B cell (primary cell): Measurements from ENCODE around the gene TMEM214. TPM values are rescaled to one million over a fixed set of nuclear protein-coding genes. Genes with fewer than 3 reads are reported as not detected.

ENCODE experiments used
- ATAC-seq: fragments of 200-7000 bp; cut with Tn5 transposase; one replicate; pipeline ENCODE4 v1.10.0; 2021; ENCODE audit warnings: low read depth, mild to moderate bottlenecking, moderate number of reproducible peaks, moderate library complexity
- CTCF ChIA-PET: fragments of 350-600 bp; sonication (Branson Sonifier 250); formaldehyde crosslinking; loops from one replicate; lab custom pipeline; 2021; ENCODE audit warnings: antibody characterized with exemption, inconsistent platforms; lab: Charles Lee
- POLR2A ChIA-PET: fragments of 350-600 bp; sonication (Branson Sonifier 250); formaldehyde crosslinking; loops from one replicate; lab custom pipeline; 2021; ENCODE audit warnings: antibody characterized with exemption; lab: Charles Lee
- DNase-seq: peaks from one replicate; pipeline ENCODE4 v3.0.0; 2013
- H2AFZ ChIP-seq: 2 replicates; pipeline ENCODE4 v1.6.1; 2012; ENCODE audit warnings: mild to moderate bottlenecking, low read depth, low read length; ENCODE audit not compliant: insufficient read depth, poor library complexity, severe bottlenecking
- H3K27ac ChIP-seq, 2 donors: 1 replicate in 1 of 2; 2 replicates in 1 of 2; pipeline ENCODE4 v1.5.1; 2012 to 2013; ENCODE audit warnings: low read length in 2 of 2, mild to moderate bottlenecking in 2 of 2, moderate library complexity in 1 of 2
- H3K27me3 ChIP-seq, 4 experiments: fragments of 200-600 bp in 1 of 4; sonication (generic) in 1 of 4; replicated peaks in 1 of 4; 1 replicate in 2 of 4; 2 replicates in 2 of 4; pipeline versions ENCODE4 v1.6.1 to v1.7.0; 2013 to 2016; ENCODE audit warnings: low read length in 3 of 4, mild to moderate bottlenecking in 2 of 4, mixed read lengths in 1 of 4, moderate library complexity in 1 of 4; ENCODE audit not compliant: insufficient read depth in 4 of 4, control insufficient read depth in 3 of 4; ENCODE audit errors: control extremely low read depth in 1 of 4
- H3K36me3 ChIP-seq, 2 experiments: replicated peaks in 1 of 2; 1 replicate in 1 of 2; 2 replicates in 1 of 2; pipeline versions ENCODE4 v1.6.1 to v1.7.1; 2013; ENCODE audit warnings: low read length in 1 of 2; ENCODE audit not compliant: insufficient read depth in 2 of 2, control insufficient read depth in 1 of 2; ENCODE audit errors: control extremely low read depth in 1 of 2, extremely low read depth in 1 of 2
- H3K4me1 ChIP-seq, 2 donors: fragments of 200-600 bp in 1 of 2; sonication (generic) in 1 of 2; 1 replicate in 1 of 2; 2 replicates in 1 of 2; pipeline versions ENCODE4 v1.5.1 to v1.6.1; 2013 to 2017; ENCODE audit warnings: low read length in 2 of 2; ENCODE audit not compliant: control insufficient read depth in 2 of 2, insufficient read depth in 2 of 2
- H3K4me2 ChIP-seq: replicated peaks from 2 replicates; pipeline ENCODE3; 2012; ENCODE audit warnings: mild to moderate bottlenecking, low read depth, low read length; ENCODE audit not compliant: poor library complexity, severe bottlenecking
- H3K4me3 ChIP-seq, 5 experiments: fragments of 200-600 bp in 1 of 5; sonication (generic) in 1 of 5; 1 replicate in 3 of 5; 2 replicates in 2 of 5; pipeline versions ENCODE4 v1.5.1 to v1.7.0; 2011 to 2016; ENCODE audit warnings: low read length in 4 of 5, mild to moderate bottlenecking in 4 of 5, low read depth in 2 of 5, control low read depth in 1 of 5, moderate library complexity in 1 of 5; ENCODE audit not compliant: insufficient read depth in 1 of 5; ENCODE audit errors: control extremely low read depth in 1 of 5, extremely low read depth in 1 of 5
- H3K79me2 ChIP-seq: fragments of 200-600 bp; sonication (generic); one replicate; pipeline ENCODE4 v1.6.0; 2016; ENCODE audit warnings: low read length; ENCODE audit not compliant: control insufficient read depth, insufficient read depth
- H3K9ac ChIP-seq: fragments of 200-600 bp; sonication (generic); 2 replicates; pipeline ENCODE4 v1.6.1; 2017; ENCODE audit warnings: mild to moderate bottlenecking, low read length, moderate library complexity
- H3K9me3 ChIP-seq, 3 donors: one replicate each; pipeline versions ENCODE4 v1.6.1 to v1.7.1; 2013; ENCODE audit warnings: low read length in 2 of 3; ENCODE audit not compliant: control insufficient read depth in 2 of 3, insufficient read depth in 1 of 3; ENCODE audit errors: control extremely low read depth in 1 of 3
- H4K20me1 ChIP-seq: 2 replicates; pipeline ENCODE4 v1.6.0; 2012; ENCODE audit warnings: mild to moderate bottlenecking, low read length; ENCODE audit not compliant: insufficient read depth, control insufficient read depth, poor library complexity, severe bottlenecking
- H3K27ac Mint-ChIP-seq: one replicate; pipeline ENCODE4 v1.8.0; 2021; ENCODE audit warnings: mixed read lengths
- H3K27me3 Mint-ChIP-seq: one replicate; pipeline ENCODE4 v1.8.0; 2021; ENCODE audit warnings: mixed read lengths
- H3K4me1 Mint-ChIP-seq: one replicate; pipeline ENCODE4 v1.8.0; 2021; ENCODE audit warnings: mixed read lengths
- H3K4me3 Mint-ChIP-seq: one replicate; pipeline ENCODE4 v1.8.0; 2021; ENCODE audit warnings: mixed read lengths
- H3K9me3 Mint-ChIP-seq: one replicate; pipeline ENCODE4 v1.8.0; 2022; ENCODE audit warnings: mixed read lengths; ENCODE audit not compliant: insufficient read depth
- EZH2 ChIP-seq: IDR thresholded peaks from 2 replicates; pipeline ENCODE4 v1.6.1; 2012; ENCODE audit warnings: borderline replicate concordance, low read depth, mild to moderate bottlenecking, moderate library complexity, low read length; ENCODE audit not compliant: insufficient read depth, poor library complexity, severe bottlenecking
- WGBS: methylation state at CpG from one replicate; pipeline ENCODE4 v1.1.5; 2013; ENCODE audit warnings: missing lambda C conversion rate; ENCODE audit not compliant: insufficient coverage; 5-methylcytosine and 5-hydroxymethylcytosine counted together
- intact Hi-C: fragments of 100-400 bp; cut with micrococcal nuclease; formaldehyde crosslinking; loops from one replicate; pipeline ENCODE4 v1.10.0; 2022
- polyA plus RNA-seq: library from polyadenylated mRNA; depleted of rRNA; stranded (reverse); fragments of >200 nt; gene quantifications from 2 replicates; pipeline ENCODE4 v1.2.3, GENCODE V29; 2012
- total RNA-seq, 2 donors: library from RNA; stranded (reverse); fragments of 120-200 nt in 1 of 2; gene quantifications; 1 replicate in 1 of 2; 2 replicates in 1 of 2; pipeline versions ENCODE4 v1.2.3 to v1.2.4, GENCODE V29; 2013 to 2022
- TF ChIP-seq, protein P1 (sequence below): fragments of 200-600 bp; IDR thresholded peaks from one replicate; pipeline ENCODE4 v1.8.0; 2022; ENCODE audit warnings: antibody characterized with exemption, mild to moderate bottlenecking

TMEM214 gene
- total and polyA plus RNA-seq, 2 donors (not counting 1 experiment from before 2014, with no cell fraction given) = 80.1 to 91.1 TPM

DNA sequence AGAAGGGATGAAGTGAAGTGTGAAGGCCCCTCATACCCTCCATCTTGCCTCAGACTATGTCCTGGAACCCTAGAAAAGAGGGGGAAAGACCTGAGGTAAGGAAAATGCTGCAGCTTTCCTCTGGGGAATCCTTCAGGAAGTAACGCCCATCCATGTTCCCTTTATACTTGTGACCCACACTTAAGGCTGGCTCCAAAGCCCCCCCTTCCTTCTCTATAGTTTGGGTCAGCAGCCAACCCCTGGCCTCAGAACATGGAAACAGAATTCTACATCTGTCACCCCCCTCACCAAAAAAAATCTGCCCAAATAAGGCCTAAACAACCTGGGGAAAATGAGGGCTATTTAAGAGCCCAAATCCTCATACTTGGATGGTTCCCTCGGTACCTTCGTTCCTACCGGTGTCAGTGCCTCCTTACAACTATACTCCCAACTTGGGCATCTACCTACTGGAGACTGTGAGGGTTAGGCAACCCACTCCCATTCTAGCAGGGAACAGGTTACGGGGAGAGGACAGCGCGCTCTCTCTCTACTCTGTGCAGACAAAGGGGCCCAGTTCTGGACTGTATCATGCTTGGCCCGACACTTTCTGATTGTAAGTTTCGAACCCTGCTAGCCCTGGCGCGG, 38.0 kb downstream of the TMEM214 start:
- Histone ChIP-seq H3K4me3 (peak overlapping the region; percentile 79 to 91 (median 88)), H3K4me2 (peak overlapping the region; percentile 90), H3K9ac (peak overlapping the region; percentile 83), H4K20me1 (peaks cover 17% of the 10 kb centered on the region), H3K9me3 (no peaks in the 10 kb centered on the region), H3K4me1 (peaks cover 33 to 41% of the 10 kb centered on the region in 2 donors), H3K27me3 (no peaks in the 10 kb centered on the region), H3K27ac (peak overlapping the region; percentile 64 to 87), H3K79me2 (peaks cover 39% of the 10 kb centered on the region), H3K36me3 (peaks cover 6 to 32% of the 10 kb centered on the region in 2 experiments), H2AFZ (peak overlapping the region; percentile 82)
- Mint-ChIP-seq H3K27me3 (no peaks in the 10 kb centered on the region), H3K9me3 (no peaks in the 10 kb centered on the region), H3K27ac (peak overlapping the region; percentile 95), H3K4me1 (peaks cover 58% of the 10 kb centered on the region), H3K4me3 (peak overlapping the region; percentile 99)
- DNase-seq = no peak
- 4% methylated on average over 10 of the region's 11 CpGs for WGBS
- ChIA-PET POLR2A (interaction anchor here (0.8 to 3.4 kb wide), 6 partner anchors 11 to 141 kb away, joined by 3 to 48 read pairs (median 5); partner anchors contain the start of genes AGBL5, ATRAID, KHK and PREB), CTCF (interaction anchor here (0.6 to 3.3 kb wide), 11 partner anchors 11 to 558 kb away, joined by 3 to 30 read pairs (median 7); partner anchors contain the start of genes AGBL5, CCDC121 and KHK)
- no peak for ATAC-seq
- intact Hi-C loops = loop anchor here (1.0 to 2.0 kb wide), 7 partner anchors 11 to 300 kb away; partner anchors contain the start of genes AGBL5, EIF2B4, KHK and PREB
- TF ChIP-seq, protein P1, sequence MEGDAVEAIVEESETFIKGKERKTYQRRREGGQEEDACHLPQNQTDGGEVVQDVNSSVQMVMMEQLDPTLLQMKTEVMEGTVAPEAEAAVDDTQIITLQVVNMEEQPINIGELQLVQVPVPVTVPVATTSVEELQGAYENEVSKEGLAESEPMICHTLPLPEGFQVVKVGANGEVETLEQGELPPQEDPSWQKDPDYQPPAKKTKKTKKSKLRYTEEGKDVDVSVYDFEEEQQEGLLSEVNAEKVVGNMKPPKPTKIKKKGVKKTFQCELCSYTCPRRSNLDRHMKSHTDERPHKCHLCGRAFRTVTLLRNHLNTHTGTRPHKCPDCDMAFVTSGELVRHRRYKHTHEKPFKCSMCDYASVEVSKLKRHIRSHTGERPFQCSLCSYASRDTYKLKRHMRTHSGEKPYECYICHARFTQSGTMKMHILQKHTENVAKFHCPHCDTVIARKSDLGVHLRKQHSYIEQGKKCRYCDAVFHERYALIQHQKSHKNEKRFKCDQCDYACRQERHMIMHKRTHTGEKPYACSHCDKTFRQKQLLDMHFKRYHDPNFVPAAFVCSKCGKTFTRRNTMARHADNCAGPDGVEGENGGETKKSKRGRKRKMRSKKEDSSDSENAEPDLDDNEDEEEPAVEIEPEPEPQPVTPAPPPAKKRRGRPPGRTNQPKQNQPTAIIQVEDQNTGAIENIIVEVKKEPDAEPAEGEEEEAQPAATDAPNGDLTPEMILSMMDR = no peak
- TF ChIP-seq EZH2 = no peak
